CD14-positive monocyte (primary cell): ENCODE data around the gene SLC25A43. TPM values are rescaled to one million over a fixed set of nuclear protein-coding genes. Genes with fewer than 3 reads are reported as not detected.

Experiments
- DNase-seq, 3 donors: peaks; one replicate each; pipeline ENCODE4 v3.0.0-alpha.2; 2011 to 2022
- H2AFZ ChIP-seq: 2 replicates; pipeline ENCODE4 v1.6.0; 2012; ENCODE audit warnings: mild to moderate bottlenecking, low read depth, low read length, inconsistent platforms; ENCODE audit not compliant: insufficient read depth, poor library complexity, severe bottlenecking
- H3K27ac ChIP-seq, 2 donors: 1 replicate in 1 of 2; 2 replicates in 1 of 2; pipeline ENCODE4 v1.5.1; 2012 to 2013; ENCODE audit warnings: low read length in 2 of 2, control low read depth in 1 of 2, inconsistent platforms in 1 of 2, low read depth in 1 of 2, mild to moderate bottlenecking in 1 of 2
- H3K27me3 ChIP-seq, 2 donors: one replicate each; pipeline versions ENCODE4 v1.6.0 to v1.6.1; 2011 to 2013; ENCODE audit warnings: low read length in 2 of 2; ENCODE audit not compliant: control insufficient read depth in 2 of 2, insufficient read depth in 2 of 2
- H3K36me3 ChIP-seq, 2 donors: replicated peaks in 1 of 2; 1 replicate in 1 of 2; 2 replicates in 1 of 2; pipeline versions ENCODE4 v1.5.1 to v1.6.1; 2012 to 2013; ENCODE audit warnings: low read length in 2 of 2, control low read depth in 1 of 2, inconsistent platforms in 1 of 2, mild to moderate bottlenecking in 1 of 2; ENCODE audit not compliant: insufficient read depth in 2 of 2, control insufficient read depth in 1 of 2
- H3K4me1 ChIP-seq, 2 donors: 1 replicate in 1 of 2; 2 replicates in 1 of 2; pipeline versions ENCODE4 v1.5.1 to v1.6.1; 2012 to 2013; ENCODE audit warnings: low read length in 2 of 2, control low read depth in 1 of 2, inconsistent platforms in 1 of 2, mild to moderate bottlenecking in 1 of 2, moderate library complexity in 1 of 2; ENCODE audit not compliant: insufficient read depth in 2 of 2, control insufficient read depth in 1 of 2
- H3K4me2 ChIP-seq: replicated peaks from 2 replicates; pipeline ENCODE3; 2012; ENCODE audit warnings: low read length, moderate library complexity, mild to moderate bottlenecking; ENCODE audit not compliant: poor library complexity, severe bottlenecking; ENCODE audit errors: extremely low read depth
- H3K4me3 ChIP-seq, 3 experiments: fragments of 200-600 bp in 1 of 3; sonication (generic) in 1 of 3; replicated peaks in 1 of 3; 1 replicate in 2 of 3; 2 replicates in 1 of 3; pipeline ENCODE4 v1.5.1; 2011 to 2013; ENCODE audit warnings: low read length in 3 of 3, mild to moderate bottlenecking in 3 of 3, control low read depth in 2 of 3, low read depth in 2 of 3, inconsistent platforms in 1 of 3, moderate library complexity in 1 of 3
- H3K79me2 ChIP-seq: 2 replicates; pipeline ENCODE4 v1.6.0; 2012; ENCODE audit warnings: mild to moderate bottlenecking, control low read depth, inconsistent platforms, low read length, moderate library complexity; ENCODE audit not compliant: insufficient read depth
- H3K9ac ChIP-seq: 2 replicates; pipeline ENCODE4 v1.6.0; 2017; ENCODE audit warnings: low read length, mild to moderate bottlenecking; ENCODE audit not compliant: insufficient read depth, poor library complexity, severe bottlenecking
- H3K9me3 ChIP-seq, 2 donors: replicated peaks in 1 of 2; 1 replicate in 1 of 2; 2 replicates in 1 of 2; pipeline versions ENCODE4 v1.5.1 to v1.6.1; 2012 to 2013; ENCODE audit warnings: low read length in 2 of 2, control low read depth in 1 of 2; ENCODE audit not compliant: control insufficient read depth in 1 of 2, insufficient read depth in 1 of 2
- H4K20me1 ChIP-seq: 2 replicates; pipeline ENCODE4 v1.6.0; 2012; ENCODE audit warnings: mild to moderate bottlenecking, low read length, control low read depth, moderate library complexity; ENCODE audit not compliant: insufficient read depth
- H3K27ac Mint-ChIP-seq, 7 donors: one replicate each; pipeline ENCODE4 v1.8.0; 2020; ENCODE audit warnings: mild to moderate bottlenecking in 7 of 7, mixed read lengths in 7 of 7, moderate library complexity in 6 of 7, inconsistent platforms in 2 of 7
- H3K27me3 Mint-ChIP-seq, 3 donors: one replicate each; pipeline ENCODE4 v1.8.0; 2021 to 2022; ENCODE audit warnings: low read depth in 3 of 3, mild to moderate bottlenecking in 3 of 3, mixed read lengths in 3 of 3, moderate library complexity in 3 of 3, inconsistent platforms in 1 of 3
- H3K36me3 Mint-ChIP-seq, 2 donors: one replicate each; pipeline ENCODE4 v1.8.0; 2020; ENCODE audit warnings: mixed read lengths in 2 of 2, inconsistent platforms in 1 of 2, mild to moderate bottlenecking in 1 of 2
- H3K4me1 Mint-ChIP-seq: one replicate; pipeline ENCODE4 v1.8.0; 2020; ENCODE audit warnings: mild to moderate bottlenecking, mixed read lengths
- H3K4me3 Mint-ChIP-seq, 2 donors: one replicate each; pipeline ENCODE4 v1.8.0; 2020; ENCODE audit warnings: mild to moderate bottlenecking in 2 of 2, mixed read lengths in 2 of 2, moderate library complexity in 1 of 2
- H3K9me3 Mint-ChIP-seq, 7 donors: one replicate each; pipeline ENCODE4 v1.8.0; 2020 to 2022; ENCODE audit warnings: mixed read lengths in 7 of 7, mild to moderate bottlenecking in 6 of 7, moderate library complexity in 6 of 7, inconsistent platforms in 2 of 7
- CTCF ChIP-seq: fragments of 200-600 bp; IDR thresholded peaks from one replicate; pipeline ENCODE4 v1.8.0; 2022; ENCODE audit warnings: antibody characterized with exemption, mild to moderate bottlenecking
- whole genome bisulfite sequencing: methylation state at CpG from one replicate; pipeline ENCODE4 v1.1.5; 2013; ENCODE audit warnings: missing lambda C conversion rate; ENCODE audit not compliant: insufficient coverage; 5-methylcytosine and 5-hydroxymethylcytosine counted together
- intact Hi-C, 2 donors: fragments of 100-400 bp; cut with micrococcal nuclease; formaldehyde crosslinking; loops; one replicate each; pipeline versions ENCODE4 v1.15.0 to v1.15.1; 2023
- polyA plus RNA-seq, 3 donors: library from polyadenylated mRNA; depleted of rRNA in 1 of 3; unstranded in 2 of 3; stranded (reverse) in 1 of 3; fragments of 300-500 nt in 2 of 3; fragments of >200 nt in 1 of 3; fragmentation: Illumina TruSeq in 2 of 3; gene quantifications; 1 replicate in 2 of 3; 2 replicates in 1 of 3; pipeline ENCODE4 v1.2.3, GENCODE V29; 2012 to 2021

Gene SLC25A43
- polyA plus RNA-seq, 3 donors: 6.8 to 9.2 (median 8.6) TPM

DNA sequence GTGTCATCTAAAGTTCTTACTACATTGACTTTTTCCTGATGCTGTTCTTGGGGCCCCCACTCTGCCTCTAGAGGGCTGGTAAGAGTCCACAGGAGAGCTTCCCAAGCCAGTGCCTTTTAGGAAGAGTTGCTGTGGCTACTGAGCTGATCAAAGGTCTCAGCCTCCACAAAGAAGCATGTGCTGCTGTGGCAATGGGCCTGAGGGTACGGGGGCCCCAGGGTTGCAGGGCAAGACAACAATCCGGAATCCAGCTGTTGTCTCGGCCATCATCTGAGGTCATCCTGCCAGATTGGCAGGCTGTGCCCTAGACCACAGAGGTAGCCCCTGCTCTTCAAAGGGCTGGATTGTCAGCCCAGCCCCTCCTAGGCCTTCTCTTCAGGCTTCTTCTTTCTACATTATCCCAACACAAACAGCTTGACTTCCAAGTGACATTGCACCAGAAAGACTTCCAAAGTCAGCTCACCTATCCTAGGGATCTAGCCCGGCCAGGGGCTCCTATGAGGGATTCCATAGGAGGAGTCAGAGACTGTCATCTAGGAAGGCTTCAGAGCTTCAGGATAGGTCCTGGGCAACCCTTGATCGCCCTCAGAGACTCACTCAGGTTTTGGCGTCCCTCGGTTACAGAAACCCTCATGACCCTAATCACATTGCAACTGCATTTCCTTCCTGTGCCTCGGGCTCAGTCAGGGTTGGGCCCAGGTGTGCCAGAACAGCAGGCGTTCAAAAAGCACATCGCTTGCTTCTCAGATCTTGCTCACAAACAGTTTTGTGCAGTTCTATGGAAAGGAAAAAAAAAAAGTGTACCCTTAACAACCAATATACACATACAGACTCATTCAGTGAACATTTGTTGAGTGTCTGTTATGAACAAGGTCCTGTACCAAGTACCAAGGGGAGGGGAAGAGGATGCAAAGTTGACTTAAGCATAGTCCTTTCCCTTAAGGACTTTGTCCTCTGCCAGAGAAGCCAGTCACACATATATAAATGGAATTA is 96.9 kb downstream of the SLC25A43 start:
- Mint-ChIP-seq H3K36me3 (no peaks in the 10 kb centered on the region), H3K4me1 (peaks cover 17% of the 10 kb centered on the region), H3K27ac (peak overlapping the region in 1 of 7 donors; percentile 1), H3K9me3 (peaks cover 0 to 2% (median 0%) of the 10 kb centered on the region in 7 donors), H3K4me3 (no peak overlapping the region), H3K27me3 (peaks cover 0 to 9% (median 0%) of the 10 kb centered on the region in 3 donors)
- H3K36me3 ChIP-seq: no peaks in the 10 kb centered on the region
- peak overlapping the region; percentile 4 for H3K9ac ChIP-seq
- no peaks in the 10 kb centered on the region for H3K27me3 ChIP-seq
- H4K20me1 ChIP-seq: no peaks in the 10 kb centered on the region
- intact Hi-C loops: no loop called here
- H3K4me1 ChIP-seq: peaks cover 5% of the 10 kb centered on the region in 2 donors
- no peak for TF ChIP-seq CTCF
- H3K9me3 ChIP-seq: no peaks in the 10 kb centered on the region
- no peak for DNase-seq
- H2AFZ ChIP-seq: no peak overlapping the region
- H3K4me2 ChIP-seq: no peak overlapping the region
- no peaks in the 10 kb centered on the region for H3K79me2 ChIP-seq
- H3K4me3 ChIP-seq: no peak overlapping the region
- WGBS: 82% methylated on average over 3 of the region's 10 CpGs
- no peak overlapping the region for H3K27ac ChIP-seq

DNA sequence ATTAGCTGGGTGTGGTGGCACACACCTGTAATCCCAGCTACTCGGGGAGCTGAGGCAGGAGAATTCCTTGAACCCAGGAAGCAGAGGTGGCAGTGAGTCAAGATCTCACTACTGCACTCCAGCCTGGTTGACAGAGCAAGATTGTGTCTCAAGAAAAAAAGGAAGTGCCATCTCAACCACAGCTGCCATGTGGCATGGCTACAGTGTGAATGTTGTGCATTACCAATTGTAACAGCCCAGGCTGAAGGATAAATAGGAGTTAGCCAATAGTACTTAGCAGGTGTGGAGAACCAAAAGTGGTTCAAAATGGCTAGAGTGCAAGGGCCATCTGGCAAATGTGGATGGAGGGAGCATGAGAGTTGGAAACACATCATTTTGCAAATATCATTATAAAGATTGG is 98.0 kb downstream of the SLC25A43 start:
- WGBS: no CpG with 5 or more reads among the region's 1 CpG
- Mint-ChIP-seq H3K4me3 (no peak overlapping the region), H3K27ac (no peak overlapping the region), H3K9me3 (peaks cover 0 to 2% (median 0%) of the 10 kb centered on the region in 7 donors), H3K36me3 (no peaks in the 10 kb centered on the region), H3K27me3 (peaks cover 0 to 10% (median 0%) of the 10 kb centered on the region in 3 donors), H3K4me1 (peaks cover 22% of the 10 kb centered on the region)
- Histone ChIP-seq H3K27me3 (no peaks in the 10 kb centered on the region), H3K4me3 (no peak overlapping the region), H3K4me2 (no peak overlapping the region), H3K9me3 (no peaks in the 10 kb centered on the region), H3K79me2 (no peaks in the 10 kb centered on the region), H2AFZ (no peak overlapping the region), H3K27ac (no peak overlapping the region), H4K20me1 (no peaks in the 10 kb centered on the region), H3K36me3 (no peaks in the 10 kb centered on the region), H3K9ac (no peak overlapping the region), H3K4me1 (peaks cover 5 to 10% of the 10 kb centered on the region in 2 donors)
- intact Hi-C loops: no loop called here
- no peak for TF ChIP-seq CTCF
- peak; percentile 11 to 29 (median 14) for DNase-seq
